Measurements from ENCODE around the gene STK32C.
"Not testable (repeated sequence)": the region's sequence is repeated elsewhere in the genome, so short reads cannot be mapped to it uniquely, and the experiment has no call there.

STK32C gene

DNA sequence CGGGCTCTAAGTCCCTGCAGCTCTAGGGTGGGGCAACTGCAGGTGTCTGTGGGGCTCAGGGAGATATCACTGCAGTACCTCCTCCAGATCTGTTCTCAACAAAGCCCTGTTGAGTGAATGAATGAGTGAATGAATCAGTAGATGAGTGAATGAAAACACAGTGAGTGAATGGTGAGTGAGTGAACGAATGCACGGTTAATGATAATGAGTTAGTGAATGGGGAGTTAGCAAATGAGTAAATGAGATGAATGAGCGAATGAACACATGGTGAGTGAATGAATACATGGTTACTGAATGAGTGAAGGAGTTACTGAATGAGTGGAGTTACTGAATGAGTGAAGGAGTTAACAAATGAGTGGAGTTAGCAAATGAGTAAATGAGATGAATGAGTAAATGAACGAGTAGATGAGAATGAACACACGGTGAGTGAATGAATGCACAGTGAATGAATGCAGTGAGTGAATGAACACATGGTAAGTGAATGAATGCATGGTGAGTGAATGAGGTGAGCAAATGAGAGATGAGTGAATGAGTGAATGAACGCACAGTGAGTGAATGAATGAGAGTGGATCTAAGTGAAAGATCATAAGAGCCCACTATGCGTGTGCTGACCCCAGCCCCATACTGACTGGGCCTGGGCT lies 34.3 kb downstream of the STK32C start:
- Histone ChIP-seq H3K27ac (ENCODE audit: low read length) (no peak overlapping the region), H3K9ac (ENCODE audit: low read depth, low read length) (no peak overlapping the region), H3K36me3 (ENCODE audit: insufficient read depth, low read depth, low read length) (no peaks in the 10 kb centered on the region), H3K9me3 (ENCODE audit: insufficient read depth, low read depth, low read length) (no peaks in the 10 kb centered on the region), H3K4me1 (ENCODE audit: insufficient read depth, low read length) (no peaks in the 10 kb centered on the region), H3K27me3 (ENCODE audit: insufficient read depth, low read length) (no peaks in the 10 kb centered on the region), H3K4me3 (ENCODE audit: low read length) (no peak overlapping the region)

DNA sequence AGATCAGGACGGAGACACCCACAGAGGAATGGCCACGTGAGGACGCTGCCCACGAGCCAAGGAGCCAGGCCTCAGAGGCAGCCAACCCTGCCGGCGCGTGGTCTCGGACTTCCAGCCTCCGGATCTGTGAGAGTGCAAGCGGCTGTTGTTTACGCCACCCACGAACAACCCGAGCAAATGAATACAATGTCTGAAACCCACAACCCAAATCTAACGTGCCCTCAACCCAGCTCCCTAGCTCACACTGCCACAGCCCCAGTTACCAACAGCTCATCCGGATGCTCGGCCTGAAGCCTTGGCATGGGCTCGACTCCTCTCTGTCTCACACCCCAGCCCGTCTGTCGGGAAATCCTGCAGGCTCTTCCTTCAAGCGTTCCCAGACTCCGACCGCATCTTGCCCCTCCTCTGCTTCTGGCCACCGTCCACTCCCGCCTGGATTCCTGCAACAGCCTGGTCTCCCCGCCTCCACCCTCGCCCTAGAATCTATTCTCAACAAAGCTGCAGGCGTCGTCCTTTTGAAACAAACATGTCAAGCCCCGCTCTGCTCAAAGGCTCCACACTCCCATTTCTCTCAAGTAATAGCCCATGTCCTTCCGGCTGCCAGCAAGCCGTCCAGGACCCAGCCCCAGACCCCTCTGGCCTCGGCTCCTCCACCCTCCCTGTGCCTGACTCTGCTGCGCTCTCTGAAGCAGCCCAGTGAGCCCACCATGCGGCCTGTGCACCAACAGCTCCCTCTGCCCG lies 35.3 kb downstream of the STK32C start:
- Histone ChIP-seq H3K4me3 (ENCODE audit: low read length) (no peak overlapping the region), H3K4me1 (ENCODE audit: insufficient read depth, low read length) (no peaks in the 10 kb centered on the region), H3K9me3 (ENCODE audit: insufficient read depth, low read depth, low read length) (no peaks in the 10 kb centered on the region), H3K27me3 (ENCODE audit: insufficient read depth, low read length) (no peaks in the 10 kb centered on the region), H3K9ac (ENCODE audit: low read depth, low read length) (no peak overlapping the region), H3K36me3 (ENCODE audit: insufficient read depth, low read depth, low read length) (no peaks in the 10 kb centered on the region), H3K27ac (ENCODE audit: low read length) (no peak overlapping the region)

DNA sequence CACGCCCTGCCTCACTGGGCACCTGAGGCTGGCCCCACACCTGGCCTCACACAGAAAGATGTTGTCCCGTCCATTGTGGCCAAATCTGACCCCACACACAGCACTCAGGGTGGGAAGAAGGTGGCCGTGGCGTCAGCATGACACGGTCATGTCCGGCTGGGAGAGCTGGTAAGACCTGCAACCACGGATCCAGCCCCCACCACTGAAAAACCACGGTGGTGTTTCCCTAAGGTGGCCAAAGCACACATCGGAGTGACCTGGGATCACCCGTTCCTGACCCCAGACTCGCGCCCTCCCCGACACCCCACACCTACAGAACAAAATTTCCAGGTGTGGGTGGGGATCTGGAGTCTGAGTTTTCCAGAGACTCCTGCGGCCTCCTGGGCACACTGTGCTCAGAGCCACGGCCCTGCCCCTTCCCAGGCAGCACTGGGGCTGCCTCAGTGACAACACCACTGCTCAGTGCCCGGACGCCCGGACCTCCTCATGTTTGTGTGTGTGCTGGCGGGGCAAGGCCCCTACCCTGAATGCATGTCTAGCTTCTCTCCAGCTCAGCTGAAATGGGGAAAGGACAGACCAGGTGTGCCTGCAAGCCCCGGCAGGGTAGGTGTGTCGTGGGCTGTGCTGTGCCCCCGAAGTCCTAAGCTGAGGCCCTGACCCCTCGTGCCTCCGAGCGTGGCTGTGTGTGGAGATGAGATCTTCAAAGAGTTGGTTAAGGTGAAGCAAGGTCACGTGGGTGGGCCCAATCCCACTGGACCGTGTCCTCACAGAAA lies 36.1 kb downstream of the STK32C start:
- Histone ChIP-seq H3K27ac (ENCODE audit: low read length) (no peak overlapping the region), H3K4me3 (ENCODE audit: low read length) (no peak overlapping the region), H3K9me3 (ENCODE audit: insufficient read depth, low read depth, low read length) (no peaks in the 10 kb centered on the region), H3K4me1 (ENCODE audit: insufficient read depth, low read length) (no peaks in the 10 kb centered on the region), H3K36me3 (ENCODE audit: insufficient read depth, low read depth, low read length) (no peaks in the 10 kb centered on the region), H3K27me3 (ENCODE audit: insufficient read depth, low read length) (no peaks in the 10 kb centered on the region), H3K9ac (ENCODE audit: low read depth, low read length) (no peak overlapping the region)

DNA sequence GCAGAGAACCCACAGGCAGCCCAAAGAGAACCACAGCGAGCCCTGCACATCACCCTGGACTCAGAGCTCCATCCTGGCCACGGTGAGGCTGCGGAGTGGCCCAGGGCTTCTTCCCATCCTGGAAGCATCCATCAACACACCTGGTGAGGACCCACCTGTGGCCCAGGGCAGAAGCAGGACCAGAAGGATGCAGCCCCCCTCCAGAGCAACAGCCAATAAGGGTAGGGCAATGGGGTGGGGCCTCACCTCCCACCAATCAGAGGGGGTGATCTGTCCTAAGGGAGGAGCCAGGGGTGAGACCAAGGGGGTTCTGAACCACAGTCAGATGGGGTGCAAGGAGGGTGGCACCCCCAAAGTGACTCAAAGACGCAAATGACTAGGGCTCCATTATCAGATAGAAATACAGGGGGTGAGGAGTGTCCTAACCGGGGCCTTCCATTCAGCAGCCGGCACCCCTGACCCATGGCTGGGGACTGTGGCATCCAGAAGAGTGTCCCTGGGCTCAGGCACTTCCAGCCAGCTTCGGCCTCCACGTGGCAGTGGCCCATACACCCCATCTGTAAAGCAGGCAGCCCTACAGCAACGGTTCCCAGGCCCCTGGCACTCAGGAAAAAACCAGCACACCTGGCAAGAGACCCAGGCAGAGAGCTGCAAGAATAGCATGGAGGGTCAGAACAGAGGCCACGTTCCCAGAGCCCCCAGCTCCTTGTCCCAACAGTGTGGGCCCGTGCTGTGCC lies 36.9 kb downstream of the STK32C start:
- Histone ChIP-seq H3K27ac (ENCODE audit: low read length) (no peak overlapping the region), H3K9me3 (ENCODE audit: insufficient read depth, low read depth, low read length) (no peaks in the 10 kb centered on the region), H3K4me1 (ENCODE audit: insufficient read depth, low read length) (no peaks in the 10 kb centered on the region), H3K4me3 (ENCODE audit: low read length) (no peak overlapping the region), H3K36me3 (ENCODE audit: insufficient read depth, low read depth, low read length) (no peaks in the 10 kb centered on the region), H3K9ac (ENCODE audit: low read depth, low read length) (no peak overlapping the region), H3K27me3 (ENCODE audit: insufficient read depth, low read length) (no peaks in the 10 kb centered on the region)

DNA sequence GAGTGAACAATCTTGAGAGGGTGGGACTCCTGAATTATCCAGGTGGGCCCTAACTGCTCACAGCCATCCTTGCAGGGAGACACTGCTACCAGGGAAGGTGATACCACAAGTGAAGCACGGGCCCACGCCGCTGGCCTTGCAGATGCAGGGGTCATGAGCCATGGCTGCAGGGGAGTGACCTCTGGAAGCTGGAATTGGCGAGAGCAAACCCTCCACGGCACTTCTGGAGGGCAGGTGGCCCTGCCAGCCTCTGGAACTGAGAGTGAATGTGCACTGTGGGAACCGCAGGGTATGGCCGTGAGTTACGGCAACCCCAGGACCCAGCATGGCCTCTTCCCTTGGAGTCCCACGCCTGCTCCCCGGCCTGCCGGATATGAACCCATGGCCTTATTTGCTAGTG lies 37.5 kb downstream of the STK32C start:
- Histone ChIP-seq H3K9me3 (ENCODE audit: insufficient read depth, low read depth, low read length) (no peaks in the 10 kb centered on the region), H3K27me3 (ENCODE audit: insufficient read depth, low read length) (no peaks in the 10 kb centered on the region), H3K4me1 (ENCODE audit: insufficient read depth, low read length) (no peaks in the 10 kb centered on the region), H3K9ac (ENCODE audit: low read depth, low read length) (no peak overlapping the region), H3K27ac (ENCODE audit: low read length) (no peak overlapping the region), H3K4me3 (ENCODE audit: low read length) (no peak overlapping the region), H3K36me3 (ENCODE audit: insufficient read depth, low read depth, low read length) (no peaks in the 10 kb centered on the region)

DNA sequence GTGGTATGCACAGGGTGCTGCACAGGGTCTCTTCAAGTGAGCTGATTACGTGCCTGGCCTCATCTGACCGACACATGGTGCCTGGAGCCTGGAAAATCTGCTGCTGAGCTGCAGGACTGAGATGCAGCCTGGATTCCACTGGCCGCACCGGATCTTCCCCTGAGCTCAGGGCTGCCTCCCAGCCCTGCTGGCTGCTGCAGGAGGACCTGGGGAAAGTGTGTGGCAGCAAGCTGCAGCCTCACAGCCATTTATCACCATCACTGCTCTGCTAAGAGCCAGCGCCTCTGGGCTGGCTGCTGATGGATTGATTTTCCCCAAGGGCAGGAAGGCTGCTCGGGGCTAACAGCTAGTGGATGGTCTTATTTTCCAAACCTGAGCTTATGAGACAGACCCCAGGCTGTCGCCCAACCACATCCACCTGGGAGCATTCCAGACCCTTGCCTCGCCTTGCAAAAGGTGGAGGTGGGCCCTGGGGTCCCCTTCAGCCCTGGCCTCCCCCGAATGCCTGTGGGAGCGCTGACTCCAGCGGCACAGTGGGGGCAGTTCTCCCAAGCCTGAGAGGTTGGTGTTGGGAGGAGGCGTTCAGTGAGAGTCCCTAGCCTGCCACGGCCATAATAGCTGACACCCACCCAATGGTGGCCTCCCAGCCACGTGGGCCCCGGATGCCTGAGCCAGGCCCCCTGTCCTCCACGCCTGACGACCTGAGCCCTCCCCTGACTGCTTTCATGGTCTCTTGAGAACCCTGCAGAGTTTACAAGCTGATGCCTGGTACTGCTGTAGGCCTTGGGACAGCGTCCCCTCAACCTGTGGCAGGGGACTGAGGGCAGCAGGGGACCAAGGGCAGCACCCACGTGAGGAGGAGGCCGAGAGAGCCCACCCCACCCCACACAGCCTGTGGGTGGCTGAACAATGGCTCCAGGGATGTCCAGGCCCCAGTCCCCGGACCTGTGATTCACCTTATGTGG lies 38.2 kb downstream of the STK32C start:
- no peak overlapping the region for H3K27ac ChIP-seq (ENCODE audit: low read length)

DNA sequence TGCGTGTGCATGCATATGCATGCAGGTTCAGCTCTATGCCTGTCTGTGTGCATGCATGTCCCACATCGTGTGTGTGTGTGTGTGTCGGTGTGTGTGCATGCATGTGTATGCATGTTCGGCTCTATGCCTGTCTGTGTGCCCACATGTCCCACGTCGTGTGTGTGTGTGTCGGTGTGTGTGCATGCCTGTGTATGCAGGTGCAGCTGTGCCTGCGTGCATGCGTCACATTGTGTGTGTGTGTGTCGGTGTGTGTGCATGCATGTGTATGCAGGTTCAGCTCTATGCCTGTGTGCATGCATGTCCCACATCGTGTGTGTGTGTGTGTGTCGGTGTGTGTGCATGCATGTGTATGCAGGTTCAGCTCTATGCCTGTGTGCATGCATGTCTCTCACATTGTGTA lies 39.8 kb downstream of the STK32C start:
- not testable (repeated sequence) for H3K9me3 ChIP-seq (ENCODE audit: insufficient read depth, low read depth, low read length); H3K27me3 ChIP-seq (ENCODE audit: insufficient read depth, low read length); H3K36me3 ChIP-seq (ENCODE audit: insufficient read depth, low read depth, low read length); H3K9ac ChIP-seq (ENCODE audit: low read depth, low read length); H3K4me1 ChIP-seq (ENCODE audit: insufficient read depth, low read length); H3K27ac ChIP-seq (ENCODE audit: low read length); H3K4me3 ChIP-seq (ENCODE audit: low read length)

More for the DNA sequence above, 38.2 kb downstream of the STK32C start:
- Histone ChIP-seq H3K36me3 (ENCODE audit: insufficient read depth, low read depth, low read length) (no peaks in the 10 kb centered on the region), H3K4me1 (ENCODE audit: insufficient read depth, low read length) (no peaks in the 10 kb centered on the region), H3K9me3 (ENCODE audit: insufficient read depth, low read depth, low read length) (no peaks in the 10 kb centered on the region), H3K27me3 (ENCODE audit: insufficient read depth, low read length) (no peaks in the 10 kb centered on the region), H3K9ac (ENCODE audit: low read depth, low read length) (no peak overlapping the region), H3K4me3 (ENCODE audit: low read length) (no peak overlapping the region)

DNA sequence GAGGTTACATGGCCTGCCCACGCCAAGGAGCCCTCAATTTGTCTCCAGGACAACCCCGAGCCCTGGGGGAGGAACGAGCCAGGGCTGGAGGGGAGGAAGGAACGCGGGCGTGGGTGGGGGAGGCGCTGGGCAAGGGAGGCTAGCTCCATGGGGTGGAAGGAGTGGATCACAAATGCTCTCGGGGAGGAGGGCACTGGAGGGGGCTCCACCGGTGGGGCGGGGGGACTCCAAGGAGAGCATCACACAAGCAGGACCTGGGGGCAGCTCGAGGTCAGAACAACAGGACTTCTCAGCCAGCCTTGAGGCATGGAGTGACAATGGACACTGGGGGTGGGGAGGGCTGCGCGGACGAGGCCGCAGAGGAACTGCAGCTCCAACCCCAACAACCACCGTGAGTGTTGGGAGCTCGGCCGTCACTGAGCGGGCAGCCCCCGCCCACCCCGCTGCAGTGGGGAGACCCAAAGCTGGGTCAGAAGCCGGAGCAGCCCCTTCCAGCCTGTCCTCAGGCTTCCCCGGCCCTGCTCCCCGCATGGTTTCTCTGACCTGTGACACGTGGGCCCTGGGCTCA lies 41.1 kb downstream of the STK32C start:
- Histone ChIP-seq H3K9me3 (ENCODE audit: insufficient read depth, low read depth, low read length) (no peaks in the 10 kb centered on the region), H3K4me1 (ENCODE audit: insufficient read depth, low read length) (no peaks in the 10 kb centered on the region), H3K27ac (ENCODE audit: low read length) (no peak overlapping the region), H3K9ac (ENCODE audit: low read depth, low read length) (no peak overlapping the region), H3K27me3 (ENCODE audit: insufficient read depth, low read length) (no peaks in the 10 kb centered on the region), H3K4me3 (ENCODE audit: low read length) (no peak overlapping the region), H3K36me3 (ENCODE audit: insufficient read depth, low read depth, low read length) (no peaks in the 10 kb centered on the region)

DNA sequence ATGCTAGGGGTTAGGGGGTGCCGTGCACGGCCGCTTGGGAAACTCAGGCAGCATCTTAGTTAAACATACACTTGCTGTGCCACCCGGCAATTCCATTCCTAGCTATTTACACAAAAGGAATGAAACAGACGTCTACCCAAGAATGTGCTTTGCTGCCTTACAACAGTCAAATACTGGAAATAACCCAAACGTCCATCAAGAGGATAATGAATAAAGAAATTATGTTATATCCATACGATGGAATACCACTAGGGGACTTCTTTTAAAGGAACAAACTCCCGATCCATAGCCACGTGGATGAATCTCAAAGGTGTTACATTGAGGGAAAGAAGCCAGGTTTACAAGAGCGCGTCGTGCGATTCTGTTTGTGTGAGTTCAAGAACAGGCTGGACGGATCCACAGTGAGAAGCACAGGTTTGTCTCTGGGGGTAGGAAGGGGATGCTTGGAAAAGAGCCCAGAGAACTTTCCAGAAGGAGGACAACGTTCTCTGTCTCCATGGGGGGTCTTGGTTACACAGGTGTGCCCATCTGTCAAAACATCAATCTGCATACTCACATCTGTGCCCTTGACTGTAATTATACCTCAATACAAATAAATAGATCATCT lies 41.8 kb downstream of the STK32C start:
- Histone ChIP-seq H3K9me3 (ENCODE audit: insufficient read depth, low read depth, low read length) (no peaks in the 10 kb centered on the region), H3K27ac (ENCODE audit: low read length) (no peak overlapping the region), H3K27me3 (ENCODE audit: insufficient read depth, low read length) (no peaks in the 10 kb centered on the region), H3K36me3 (ENCODE audit: insufficient read depth, low read depth, low read length) (no peaks in the 10 kb centered on the region), H3K4me3 (ENCODE audit: low read length) (no peak overlapping the region), H3K9ac (ENCODE audit: low read depth, low read length) (no peak overlapping the region), H3K4me1 (ENCODE audit: insufficient read depth, low read length) (no peaks in the 10 kb centered on the region)

DNA sequence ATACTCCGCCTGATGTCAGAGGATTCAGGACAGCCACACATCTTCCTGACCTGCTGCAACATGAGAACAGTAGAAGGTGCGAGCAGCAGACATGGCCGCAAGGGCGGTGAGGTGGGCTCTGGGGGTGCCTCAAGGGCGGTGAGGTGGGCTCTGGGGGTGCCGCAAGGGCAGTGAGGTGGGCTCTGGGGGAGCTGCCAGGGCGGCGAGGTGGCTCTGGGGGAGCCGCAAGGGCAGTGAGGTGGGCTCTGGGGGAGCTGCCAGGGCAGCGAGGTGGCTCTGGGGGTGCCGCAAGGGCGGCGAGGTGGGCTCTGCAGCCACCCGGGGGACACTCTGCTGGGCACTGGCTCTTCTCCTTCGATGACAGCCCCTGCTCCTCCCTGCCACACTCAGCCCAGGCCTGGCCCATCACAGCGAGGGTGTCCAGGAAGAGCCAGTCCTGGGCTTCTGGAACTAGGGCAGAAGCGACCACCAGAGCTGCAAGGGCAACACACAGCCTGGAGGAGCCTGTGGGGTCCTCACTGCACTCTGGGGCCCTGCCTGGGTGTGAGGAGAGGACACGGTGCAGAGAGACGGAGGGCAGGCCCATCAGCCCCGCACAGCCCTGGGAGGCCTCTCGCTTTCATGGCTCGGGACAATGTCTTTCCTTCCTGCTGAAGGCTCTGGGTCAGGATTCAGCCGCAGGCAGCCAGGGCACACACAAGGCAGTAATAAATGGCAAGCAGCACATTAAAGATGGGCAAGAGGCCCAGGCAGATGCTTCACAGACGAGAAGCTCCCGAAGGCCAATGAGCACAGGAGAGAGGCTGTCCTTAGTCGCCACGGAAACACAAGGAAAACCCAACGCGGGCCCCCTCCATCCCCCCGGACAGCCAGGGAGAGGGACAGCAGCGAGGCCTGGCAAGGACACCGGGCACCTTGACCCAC lies 42.5 kb downstream of the STK32C start:
- Histone ChIP-seq H3K27ac (ENCODE audit: low read length) (no peak overlapping the region), H3K4me1 (ENCODE audit: insufficient read depth, low read length) (no peaks in the 10 kb centered on the region), H3K27me3 (ENCODE audit: insufficient read depth, low read length) (no peaks in the 10 kb centered on the region), H3K36me3 (ENCODE audit: insufficient read depth, low read depth, low read length) (no peaks in the 10 kb centered on the region), H3K9me3 (ENCODE audit: insufficient read depth, low read depth, low read length) (no peaks in the 10 kb centered on the region), H3K4me3 (ENCODE audit: low read length) (no peak overlapping the region), H3K9ac (ENCODE audit: low read depth, low read length) (no peak overlapping the region)
